SIG-M5 treated with dmso at 0.1 percent for 504 hours (cell line): ENCODE measurements around the gene FOXK2.

Experiments used
- DNase-seq: peaks from one replicate; lab custom pipeline; 2025; ENCODE audit not compliant: unreplicated experiment; lab: John Stamatoyannopoulos, UW

Gene FOXK2

DNA sequence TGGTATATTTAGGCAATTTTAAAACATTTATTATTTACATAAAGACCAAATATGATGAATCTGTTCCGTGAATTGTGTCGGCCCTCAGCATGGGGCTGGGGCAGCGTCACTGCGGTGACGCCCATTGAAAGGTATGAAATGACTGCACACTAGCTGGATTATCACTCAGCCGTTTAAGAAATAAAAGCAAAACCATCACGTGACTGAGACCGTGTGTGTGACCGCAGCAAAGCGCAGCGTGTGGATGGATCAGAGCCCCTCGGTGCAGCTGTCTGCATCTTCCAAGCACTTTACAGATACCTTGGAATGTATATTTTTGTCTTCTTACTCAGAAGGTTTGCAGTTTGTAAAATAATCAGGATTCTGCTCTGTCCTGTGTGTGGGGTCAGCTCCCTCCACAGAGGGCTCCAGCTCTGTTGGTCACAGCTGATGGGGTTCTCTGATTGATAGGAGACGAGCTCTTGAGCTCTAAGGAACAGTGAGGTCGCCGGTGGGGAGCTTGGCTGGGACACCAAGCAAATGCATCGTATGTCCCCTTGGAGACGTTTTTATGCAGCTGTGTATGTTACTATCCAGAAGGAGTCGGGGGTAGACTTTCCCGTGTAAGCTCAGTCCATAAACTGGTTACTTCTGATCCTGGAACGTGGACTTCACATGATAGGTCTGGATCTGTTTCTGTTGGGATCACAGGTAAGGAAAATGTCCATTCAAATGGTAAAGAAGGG, 83.6 kb downstream of the FOXK2 start:
- DNase-seq, result no peak

DNA sequence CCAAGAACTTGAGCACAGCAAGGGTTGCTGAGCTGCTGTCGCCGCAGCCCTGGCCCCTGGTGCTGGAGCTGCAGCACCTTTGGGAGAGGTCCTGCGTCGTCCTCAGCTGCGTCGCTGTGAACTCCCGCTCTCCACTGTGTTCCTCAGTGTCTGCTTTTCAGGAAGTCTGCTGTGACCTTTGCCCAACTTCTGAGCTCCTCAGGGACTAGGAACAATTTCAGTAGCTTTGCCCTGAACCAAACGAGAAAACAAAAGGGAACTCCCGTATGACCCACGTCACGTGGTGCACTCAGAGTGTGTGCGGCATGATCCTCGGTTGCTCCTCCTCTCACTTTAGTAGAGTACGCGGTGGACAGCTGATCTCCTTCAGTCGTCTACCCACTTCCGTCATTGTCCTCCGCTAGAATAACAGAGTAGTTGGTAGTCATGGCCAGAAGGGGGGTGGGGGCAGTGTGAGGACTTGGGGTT, 84.5 kb downstream of the FOXK2 start:
- peak; percentile 39 for DNase-seq

DNA sequence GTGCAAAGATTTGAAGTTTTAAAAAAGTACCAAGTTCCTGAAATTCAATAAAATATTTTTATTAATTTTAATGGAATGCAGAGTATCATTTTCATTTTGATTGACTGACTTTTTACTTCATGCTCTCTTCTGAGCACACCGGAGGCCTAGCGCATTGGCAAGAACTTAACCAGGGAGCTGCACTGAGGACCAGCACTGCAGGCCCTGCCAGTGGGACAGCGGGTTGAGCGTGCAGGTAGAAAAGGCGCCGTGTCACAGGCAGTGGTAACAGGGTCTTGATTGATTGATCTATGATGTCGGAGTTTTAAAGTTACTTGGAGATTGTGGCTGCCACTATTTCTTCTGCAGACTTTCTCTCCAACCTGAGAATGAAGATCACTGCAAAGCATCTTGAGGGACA, 85.0 kb downstream of the FOXK2 start:
- no peak for DNase-seq

DNA sequence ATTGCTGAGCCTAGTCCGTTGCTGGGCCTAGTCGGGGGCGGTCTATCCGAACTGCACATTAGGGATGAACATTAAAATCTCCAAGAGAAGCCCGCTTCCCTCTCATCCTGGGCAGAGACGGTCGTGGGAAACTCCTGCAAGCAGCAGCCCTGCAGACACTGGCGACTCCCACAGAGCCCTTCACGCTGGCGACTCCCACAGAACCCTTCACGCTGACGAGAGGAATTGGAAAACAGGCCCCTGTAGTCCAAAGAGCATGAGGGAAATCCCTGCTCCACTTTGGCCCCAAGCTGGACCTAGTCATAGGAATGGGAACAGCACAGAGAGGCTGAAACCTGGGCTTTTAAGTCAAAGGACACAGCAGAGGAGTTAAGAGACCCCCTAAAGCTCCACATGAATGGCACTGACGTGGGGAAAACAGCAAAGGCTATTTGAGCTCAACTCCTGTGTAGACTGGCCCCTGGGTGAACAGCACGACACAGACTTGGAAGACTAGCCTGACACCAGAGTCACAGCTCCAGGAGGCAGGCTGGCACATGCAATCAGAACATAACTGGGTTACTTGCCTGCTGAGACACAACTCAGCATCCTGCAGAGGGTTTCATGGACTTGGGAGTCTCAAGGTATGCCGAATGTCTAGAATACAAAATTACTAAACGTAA, 86.5 kb downstream of the FOXK2 start:
- DNase-seq, result no peak

DNA sequence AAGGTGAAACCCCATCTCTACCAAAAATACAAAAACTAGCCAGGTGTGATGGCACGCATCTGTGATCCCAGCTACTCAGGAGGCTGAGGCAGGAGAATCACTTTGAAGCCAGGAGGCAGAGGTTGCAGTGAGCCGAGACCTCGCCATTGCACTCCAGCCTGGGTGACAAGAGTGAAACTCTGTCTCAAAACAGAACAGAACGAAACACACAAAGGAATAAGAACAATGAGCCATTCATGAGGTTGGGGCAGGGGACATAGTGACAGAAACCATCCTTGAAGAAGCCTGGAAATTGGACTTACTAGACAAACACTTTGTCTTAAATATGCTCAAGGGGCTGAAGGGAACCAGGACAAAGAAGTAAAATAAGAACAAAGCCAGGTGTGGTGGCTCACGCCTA, 89.3 kb downstream of the FOXK2 start:
- no peak for DNase-seq

DNA sequence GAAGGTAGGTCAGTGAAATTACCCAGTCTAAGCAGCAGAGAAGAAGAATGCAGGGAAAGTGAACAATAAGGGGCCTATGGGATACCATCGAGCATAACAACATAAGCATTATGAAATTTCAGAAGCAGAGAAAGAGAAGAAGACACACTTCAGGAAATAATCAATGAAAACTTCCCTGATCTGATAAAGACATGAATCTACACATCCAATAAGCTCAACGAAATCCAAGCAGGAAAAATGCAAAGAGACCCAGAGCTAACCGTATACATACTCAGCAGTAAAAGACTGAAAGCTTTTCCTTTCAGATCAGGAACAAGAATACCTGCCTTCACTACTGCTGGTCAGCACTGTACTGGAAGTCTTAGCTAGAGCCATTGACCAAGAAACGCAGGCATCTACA, 90.1 kb downstream of the FOXK2 start:
- no peak for DNase-seq

DNA sequence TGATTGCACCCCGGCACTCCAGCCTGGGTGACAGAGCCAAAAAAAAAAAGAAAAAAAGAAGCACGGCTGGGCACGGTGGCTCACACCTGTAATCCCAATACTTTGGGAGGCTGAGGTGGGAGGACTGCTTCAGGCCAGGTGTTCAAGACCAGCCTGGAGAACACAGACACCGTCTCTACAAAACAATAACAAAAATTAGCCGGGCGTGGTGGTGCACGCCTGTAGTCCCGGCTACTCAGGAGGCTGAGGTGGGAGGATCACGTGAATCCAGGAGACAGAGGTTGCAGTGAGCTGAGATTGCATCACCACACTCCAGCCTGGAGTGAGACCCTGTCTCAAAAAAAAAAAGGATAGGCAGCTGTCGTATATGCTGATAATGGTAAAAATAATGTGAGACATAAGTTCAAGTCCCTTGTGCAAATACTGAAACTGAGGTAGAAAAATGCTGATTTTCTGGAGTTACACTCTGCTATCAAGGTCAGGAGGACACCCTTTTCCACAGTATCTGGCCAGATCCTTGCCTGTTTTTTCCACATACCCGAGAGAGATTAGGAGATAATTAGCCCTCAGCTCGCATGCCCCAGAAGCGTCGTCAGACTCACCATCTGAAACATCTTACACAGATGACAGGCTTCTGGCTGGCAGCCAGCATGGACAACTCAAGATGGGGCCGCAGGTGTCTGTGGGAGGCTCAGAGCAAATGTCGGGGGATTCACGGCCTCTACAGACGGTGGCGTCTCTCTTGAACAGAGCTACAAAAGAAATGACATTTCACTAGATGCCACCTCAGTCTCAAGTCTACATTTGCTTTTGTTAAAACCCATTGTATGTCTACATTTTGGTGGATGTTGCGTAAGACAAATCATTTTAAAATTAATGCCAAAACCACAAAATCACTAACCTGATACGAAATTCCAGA, 91.9 kb downstream of the FOXK2 start:
- no peak for DNase-seq

DNA sequence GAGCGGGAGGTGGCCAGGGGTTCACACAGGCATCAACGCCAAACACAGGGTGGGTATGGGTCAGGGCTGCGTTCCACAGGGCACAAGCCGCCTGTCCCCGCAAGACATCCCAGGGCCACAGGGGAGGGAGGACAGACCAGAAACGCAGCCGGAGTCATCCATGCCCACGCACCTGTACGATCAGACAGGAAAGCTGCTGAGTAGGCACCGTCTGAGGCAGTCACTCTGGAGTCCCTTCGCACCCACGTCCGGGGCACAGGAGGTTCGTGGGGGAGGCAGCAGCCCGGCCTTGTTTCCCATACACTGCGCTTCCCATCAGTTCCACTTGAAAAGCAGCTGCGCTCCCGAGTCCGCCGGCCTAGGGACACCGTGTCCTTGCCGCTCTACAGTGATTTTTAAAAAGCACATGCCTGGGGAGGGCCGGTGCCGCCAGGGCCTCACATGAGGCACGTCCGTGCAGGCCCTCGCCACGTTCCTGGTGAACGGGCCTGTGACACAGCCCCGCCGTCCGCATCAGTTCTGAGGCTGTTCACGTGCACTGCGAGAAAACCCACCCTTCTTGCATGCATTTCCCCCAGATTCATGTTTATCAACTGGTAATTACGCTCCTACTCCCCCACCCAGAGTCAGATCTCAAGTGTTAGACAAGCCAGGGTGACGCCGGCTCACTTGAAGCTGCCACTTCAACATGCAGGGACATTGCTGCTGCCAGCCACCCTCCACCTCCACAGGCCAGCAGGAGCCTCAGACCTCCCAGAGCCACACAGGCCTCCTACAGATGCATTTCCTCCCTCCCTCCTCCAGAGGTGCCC, 94.0 kb downstream of the FOXK2 start:
- no peak for DNase-seq

DNA sequence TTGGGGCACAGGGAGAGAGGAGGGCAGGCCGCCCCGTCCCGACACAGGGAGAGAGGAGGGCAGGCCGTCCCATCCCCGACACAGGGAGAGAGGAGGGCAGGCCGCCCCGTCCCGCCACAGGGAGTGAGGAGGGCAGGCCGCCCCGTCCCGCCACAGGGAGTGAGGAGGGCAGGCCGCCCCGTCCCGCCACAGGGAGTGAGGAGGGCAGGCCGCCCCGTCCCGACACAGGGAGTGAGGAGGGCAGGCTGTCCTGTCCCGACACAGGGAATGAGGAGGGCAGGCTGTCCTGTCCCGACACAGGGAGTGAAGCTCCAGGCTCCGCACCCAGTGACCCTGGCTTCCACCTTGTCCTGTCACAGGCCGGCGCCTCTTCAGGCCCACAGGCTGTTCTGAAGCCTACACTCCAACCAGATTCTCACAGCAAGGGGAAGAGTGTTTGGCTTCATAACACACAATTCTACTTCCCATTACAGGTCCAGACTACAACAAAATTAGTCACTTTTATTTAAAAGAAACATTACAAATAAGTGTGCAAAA, 94.6 kb downstream of the FOXK2 start:
- DNase-seq, result no peak

DNA sequence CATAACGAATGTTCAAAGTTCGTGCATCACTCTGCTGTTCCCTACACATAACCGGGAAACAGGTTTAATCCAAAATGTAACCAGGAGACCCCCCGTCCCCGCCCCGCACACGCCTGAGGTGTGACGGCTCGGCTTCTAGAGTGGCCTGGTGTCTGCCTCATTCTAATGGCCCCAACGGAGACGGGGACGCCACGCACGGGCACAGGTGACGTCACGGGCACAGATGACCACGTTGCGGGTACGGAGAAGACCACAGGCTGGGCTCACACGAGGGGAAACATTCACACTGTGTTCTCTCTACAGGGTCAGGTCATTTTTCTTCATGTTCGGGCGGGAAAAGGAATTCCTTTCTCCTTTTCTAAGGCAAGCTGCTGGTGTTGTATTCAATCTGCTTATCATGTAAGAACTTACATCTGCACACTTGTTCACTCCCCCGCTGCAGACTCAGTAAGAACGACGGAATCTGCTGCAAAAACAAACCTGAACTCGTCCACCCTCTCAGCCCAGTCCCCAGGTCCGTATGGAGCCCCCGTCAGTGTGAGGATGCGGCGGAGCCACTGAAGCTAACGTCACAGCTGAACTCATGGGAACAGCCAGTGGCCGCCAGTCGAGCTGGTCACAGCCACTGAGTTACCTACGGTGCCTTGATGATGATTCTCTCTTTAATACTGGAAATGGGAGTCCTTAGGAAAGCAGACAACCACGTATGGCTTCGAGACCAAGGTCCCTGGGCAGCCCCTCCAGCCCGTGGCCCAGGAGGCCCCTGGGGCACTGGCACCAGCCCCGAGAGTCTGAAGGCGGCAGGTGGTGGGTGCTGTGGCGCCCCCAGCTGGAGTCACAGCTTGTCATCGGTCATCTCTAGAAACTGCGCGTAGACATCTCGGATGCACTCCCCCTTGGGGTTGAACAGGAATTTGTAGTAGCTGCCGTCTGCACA, 95.8 kb downstream of the FOXK2 start:
- DNase-seq, result no peak

DNA sequence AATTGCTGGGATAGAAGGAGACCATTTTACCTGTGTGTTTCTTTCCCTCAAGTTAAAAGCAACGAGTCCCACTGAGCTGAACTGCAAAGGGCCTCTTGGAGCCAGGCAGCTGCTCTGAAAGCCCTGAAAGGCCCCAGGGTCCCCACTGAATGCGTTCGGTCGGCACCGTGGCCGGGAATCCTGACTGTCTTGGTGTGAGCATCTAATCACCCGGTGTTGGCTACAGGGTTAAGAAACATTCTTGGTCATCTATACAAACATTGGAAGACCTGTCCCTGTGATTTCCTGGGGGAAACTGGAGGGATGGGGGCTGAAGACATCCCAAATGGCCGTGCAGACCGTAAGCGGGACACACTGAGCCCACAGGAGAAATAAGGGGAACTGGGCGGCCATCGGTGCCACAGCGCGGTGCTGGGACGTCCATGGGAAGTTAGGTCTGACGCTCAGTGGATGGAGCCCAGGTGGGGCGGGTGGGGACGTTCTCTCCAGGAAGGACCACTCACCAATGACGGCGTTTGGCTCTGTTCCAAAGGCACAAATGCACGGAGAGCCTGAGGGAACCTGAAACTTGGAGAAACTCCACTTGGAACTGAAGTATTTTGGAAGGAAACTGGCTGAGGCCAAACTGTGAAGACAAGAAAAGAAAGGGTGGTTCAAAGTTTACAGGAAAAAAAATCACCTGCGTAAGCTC, 96.6 kb downstream of the FOXK2 start:
- DNase-seq, result no peak

DNA sequence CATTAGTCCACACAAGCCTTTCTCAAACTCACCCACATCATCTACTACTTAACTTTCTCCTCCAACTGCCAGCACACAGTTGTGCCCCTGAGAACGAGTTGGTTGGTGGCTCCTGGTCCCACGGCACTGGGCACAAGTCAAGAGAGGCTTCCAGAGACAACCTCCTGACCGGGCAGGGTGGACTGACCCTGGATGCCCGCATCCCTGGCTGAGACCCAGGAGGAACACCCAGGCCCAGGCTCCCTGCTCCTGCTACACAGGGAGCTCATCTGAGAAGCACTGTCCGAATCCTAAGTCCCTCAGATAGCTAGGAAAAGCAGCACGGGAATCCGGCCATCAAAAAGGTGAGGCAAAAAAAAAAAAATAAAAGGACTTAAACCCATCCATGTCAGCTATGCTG, 99.7 kb downstream of the FOXK2 start:
- DNase-seq, result no peak

DNA sequence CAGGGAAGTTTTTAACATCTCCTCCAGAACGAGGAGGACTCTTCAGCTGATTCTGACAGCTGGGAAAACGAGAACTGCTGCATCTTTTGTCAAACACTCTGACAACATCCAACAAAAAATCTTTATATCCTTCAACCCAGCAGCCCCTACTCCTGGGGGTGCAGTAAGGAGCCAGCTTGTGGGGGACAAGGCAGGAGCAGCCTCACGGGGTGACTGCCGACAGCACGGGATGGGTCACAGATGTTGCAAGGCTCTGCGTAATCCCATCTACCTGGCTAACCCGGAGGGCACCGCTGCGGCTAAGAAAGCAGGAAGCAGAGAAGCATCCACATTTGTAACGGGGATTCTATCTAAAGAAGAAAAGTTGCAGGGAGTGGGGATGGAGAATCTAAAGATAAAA, 100.1 kb downstream of the FOXK2 start:
- no peak for DNase-seq

DNA sequence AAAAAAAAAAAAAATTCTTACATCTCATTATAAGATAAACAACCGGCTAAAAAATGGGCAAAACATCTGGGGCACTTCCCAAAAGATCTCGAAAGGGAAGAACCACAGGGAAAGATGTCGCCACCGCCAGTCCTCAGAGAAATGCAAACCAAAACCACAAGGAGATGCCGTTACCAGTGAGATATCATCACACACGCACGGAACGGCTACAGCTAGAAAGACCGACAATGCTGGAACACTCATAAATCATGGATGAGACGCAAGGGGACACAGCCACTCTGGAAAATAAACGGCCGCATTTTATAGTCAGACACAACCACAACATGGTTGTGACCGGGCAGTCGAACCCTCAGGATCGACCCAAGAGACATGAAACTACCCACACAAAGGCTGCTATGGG, 104.2 kb downstream of the FOXK2 start:
- DNase-seq, result no peak

DNA sequence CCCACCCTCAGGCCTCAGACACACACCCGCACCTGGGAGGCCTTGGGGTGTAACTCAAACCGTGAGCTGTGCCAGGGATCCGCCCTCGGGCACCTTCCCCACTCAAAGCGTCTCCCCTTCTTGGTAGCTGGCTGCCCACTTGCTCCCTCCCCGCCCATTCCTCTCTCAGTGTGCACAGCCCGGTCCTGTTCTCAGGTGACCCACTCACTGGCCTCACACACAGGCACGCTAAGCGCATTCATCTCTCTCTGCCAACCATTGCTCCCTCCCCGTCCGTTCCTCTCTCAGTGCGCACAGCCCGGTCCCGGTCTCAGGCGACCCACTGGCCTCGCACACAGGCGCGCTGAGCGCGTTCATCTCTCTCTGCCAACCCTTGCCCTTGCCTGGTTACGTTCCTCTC, 107.9 kb downstream of the FOXK2 start:
- DNase-seq, result no peak

DNA sequence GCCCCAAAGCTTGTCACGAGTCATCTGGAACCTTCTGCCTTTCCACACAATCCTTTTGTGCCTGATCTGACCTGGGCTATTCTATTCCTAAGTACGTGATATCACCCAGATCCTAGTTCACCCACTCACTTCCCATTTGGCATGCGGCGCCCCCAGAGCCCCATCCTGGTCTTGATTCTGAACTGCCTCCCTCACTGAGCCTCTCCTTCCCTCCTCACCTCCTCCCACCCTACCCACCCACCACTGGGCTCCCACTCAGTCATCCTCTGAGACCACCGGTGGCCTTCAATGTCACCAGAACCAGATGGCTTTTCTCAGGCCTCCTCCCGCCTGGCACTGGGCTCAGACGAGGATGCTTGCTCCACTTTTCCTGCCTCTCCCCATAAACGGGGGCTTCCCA, 110.2 kb downstream of the FOXK2 start:
- no peak for DNase-seq

DNA sequence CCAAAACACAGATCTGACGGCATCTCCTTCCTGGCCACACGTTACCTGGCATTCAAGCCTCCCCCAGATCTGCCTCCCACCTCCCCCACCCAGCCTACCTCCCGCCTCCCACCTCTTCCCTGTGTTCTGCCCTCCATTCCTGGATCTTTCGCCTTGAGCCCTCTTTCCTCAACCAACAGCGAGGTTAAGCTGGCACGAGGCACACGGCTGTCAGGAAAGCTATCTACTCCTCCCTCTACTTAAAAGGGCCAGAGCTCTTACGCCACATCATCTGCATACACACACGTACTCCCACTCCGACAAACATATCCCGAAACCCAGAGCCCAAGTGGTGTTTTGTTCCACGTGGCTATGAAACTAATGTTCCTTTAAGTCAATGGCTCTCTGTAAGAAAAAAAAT, 110.7 kb downstream of the FOXK2 start:
- DNase-seq, result no peak

DNA sequence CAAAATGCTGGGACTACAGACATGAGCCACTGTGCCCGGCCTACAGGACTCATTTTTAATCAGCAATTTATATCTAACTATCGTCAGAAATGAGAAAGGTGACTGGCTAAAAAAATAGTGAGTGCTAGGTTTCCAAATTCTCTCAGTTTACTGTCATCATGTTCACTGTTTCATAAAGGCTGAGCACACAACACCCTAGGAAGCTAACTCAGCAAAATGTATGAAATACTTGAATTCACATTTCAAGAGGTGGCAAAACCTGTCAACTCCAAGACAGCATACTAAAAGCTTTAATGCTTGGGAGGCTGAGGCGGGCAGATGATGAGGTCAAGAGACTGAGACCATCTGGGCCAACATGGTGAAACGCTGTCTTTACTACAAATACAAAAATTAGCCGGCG, 112.0 kb downstream of the FOXK2 start:
- DNase-seq, result no peak

DNA sequence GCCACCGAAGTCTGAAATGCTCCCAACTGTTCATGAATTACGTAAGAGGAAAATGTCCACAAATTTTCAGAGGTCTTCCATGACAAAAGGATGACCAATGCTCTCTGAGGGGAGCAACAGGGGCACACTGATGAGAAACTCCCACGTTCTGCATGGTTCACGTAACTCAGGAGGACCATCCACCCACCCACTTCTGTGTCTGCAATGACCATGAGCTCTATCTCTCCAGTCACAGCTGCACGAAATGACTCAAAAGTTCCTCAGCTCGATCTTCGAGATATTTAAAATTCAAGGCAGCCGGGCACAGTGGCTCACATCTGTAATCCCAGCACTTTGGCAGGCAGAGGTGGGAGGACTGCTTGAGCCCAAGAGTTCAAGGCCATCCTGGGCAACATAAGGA, 112.9 kb downstream of the FOXK2 start:
- no peak for DNase-seq
